ENCODE measurements around the gene ZNF124.

- TF ChIP-seq CTCF (IDR thresholded peaks at IDR 0.05; ENCODE audit: insufficient read depth, low read length, poor library complexity, severe bottlenecking) (no peak), EZH2phosphoT487 (conservative IDR thresholded peaks at IDR 0.05; ENCODE audit: low read length) (no peak)
Measured at GRCh38 chr1:247145279-247145678, 26.5 kb downstream of the ZNF124 start.
